H1 (cell line): Measurements from ENCODE around the gene PCP4. TPM values are rescaled to one million over a fixed set of nuclear protein-coding genes. Genes with fewer than 3 reads are reported as not detected.

Experiments
- CTCF ChIA-PET: fragments of 300-600 bp; sonication (Branson Sonifier 250); formaldehyde crosslinking; loops from one replicate; lab custom pipeline; 2021; ENCODE audit not compliant: partially characterized antibody; lab: Charles Lee
- POLR2A ChIA-PET: fragments of 300-600 bp; sonication (Branson Sonifier 250); formaldehyde crosslinking; loops from one replicate; lab custom pipeline; 2021; ENCODE audit warnings: inconsistent platforms; ENCODE audit not compliant: partially characterized antibody; lab: Charles Lee
- DNase-seq, 2 experiments: peaks; one replicate each; pipeline versions ENCODE4 v3.0.0 to v3.0.0-alpha.2; 2010 to 2022; ENCODE audit warnings: low spot score in 2 of 2, low read depth in 1 of 2, mixed read lengths in 1 of 2
- FAIRE-seq: peaks from 2 replicates; lab custom pipeline; 2011; peaks lifted over from hg19 to GRCh38; lab: Jason Lieb, UNC
- H2AFZ ChIP-seq: 2 replicates; pipeline ENCODE4 v1.8.1; 2012; ENCODE audit warnings: low read length, inconsistent platforms
- H2AK5ac ChIP-seq: 2 replicates; pipeline ENCODE4 v1.6.1; 2013; ENCODE audit warnings: low read depth, low read length
- H2BK120ac ChIP-seq: replicated peaks from 2 replicates; pipeline ENCODE3; 2013; ENCODE audit warnings: low read depth, low read length, inconsistent platforms
- H2BK12ac ChIP-seq: 2 replicates; pipeline ENCODE4 v1.6.1; 2013; ENCODE audit warnings: low read depth, low read length
- H2BK15ac ChIP-seq: 2 replicates; pipeline ENCODE4 v1.6.1; 2013; ENCODE audit warnings: low read length
- H2BK20ac ChIP-seq: 2 replicates; pipeline ENCODE4 v1.6.1; 2013; ENCODE audit warnings: low read length
- H2BK5ac ChIP-seq: 2 replicates; pipeline ENCODE4 v1.6.1; 2013; ENCODE audit warnings: low read depth, low read length
- H3K14ac ChIP-seq: 2 replicates; pipeline ENCODE4 v1.6.1; 2013; ENCODE audit warnings: inconsistent platforms; ENCODE audit not compliant: insufficient read length
- H3K18ac ChIP-seq: 2 replicates; pipeline ENCODE4 v1.6.1; 2013; ENCODE audit warnings: low read length; ENCODE audit errors: extremely low read depth
- H3K23ac ChIP-seq: 2 replicates; pipeline ENCODE4 v1.6.1; 2013; ENCODE audit warnings: inconsistent platforms; ENCODE audit not compliant: insufficient read length
- H3K23me2 ChIP-seq: 2 replicates; pipeline ENCODE4 v1.6.1; 2013; ENCODE audit warnings: low read depth, low read length
- H3K27ac ChIP-seq: 2 replicates; pipeline ENCODE4 v1.6.1; 2011; ENCODE audit warnings: low read depth, low read length, inconsistent platforms
- H3K27me3 ChIP-seq, 4 experiments: replicated peaks in 1 of 4; 1 replicate in 1 of 4; 2 replicates in 3 of 4; pipeline versions ENCODE4 v1.6.1 to v1.8.1; 2011 to 2013; ENCODE audit warnings: low read length in 3 of 4, mild to moderate bottlenecking in 3 of 4, inconsistent platforms in 2 of 4, mixed read lengths in 2 of 4, moderate library complexity in 1 of 4; ENCODE audit not compliant: control insufficient read depth in 3 of 4, insufficient read depth in 3 of 4; ENCODE audit errors: extremely low read depth in 1 of 4
- H3K36me3 ChIP-seq, 4 experiments: 2 replicates each; pipeline versions ENCODE4 v1.6.1 to v1.8.1; 2011 to 2013; ENCODE audit warnings: mild to moderate bottlenecking in 4 of 4, low read length in 3 of 4, moderate library complexity in 2 of 4, control low read depth in 1 of 4, inconsistent platforms in 1 of 4; ENCODE audit not compliant: insufficient read depth in 4 of 4, control insufficient read depth in 2 of 4
- H3K4ac ChIP-seq: replicated peaks from 2 replicates; pipeline ENCODE3; 2013; ENCODE audit warnings: low read length, low read depth, mixed read lengths, inconsistent platforms; ENCODE audit not compliant: insufficient read length
- H3K4me1 ChIP-seq, 4 experiments: replicated peaks in 1 of 4; 1 replicate in 1 of 4; 2 replicates in 3 of 4; pipeline versions ENCODE4 v1.6.1 to v1.8.1; 2011 to 2013; ENCODE audit warnings: low read length in 3 of 4, inconsistent platforms in 2 of 4, mixed read lengths in 1 of 4; ENCODE audit not compliant: insufficient read depth in 4 of 4, control insufficient read depth in 3 of 4
- H3K4me2 ChIP-seq, 2 experiments: 2 replicates each; pipeline versions ENCODE4 v1.6.1 to v1.8.1; 2011 to 2013; ENCODE audit warnings: low read depth in 2 of 2, low read length in 2 of 2, control low read depth in 1 of 2, inconsistent platforms in 1 of 2, mild to moderate bottlenecking in 1 of 2; ENCODE audit not compliant: insufficient read depth in 1 of 2
- H3K4me3 ChIP-seq, 4 experiments: fragments of 200-600, 300-600 bp in 1 of 4; sonication (generic), shearing (Covaris generic), sonication (Bioruptor Twin) in 1 of 4; 2 replicates each; pipeline versions ENCODE4 v1.5.1 to v1.8.1; 2011 to 2016; ENCODE audit warnings: low read length in 4 of 4, low read depth in 3 of 4, control low read depth in 2 of 4, inconsistent platforms in 2 of 4, mild to moderate bottlenecking in 2 of 4, mixed read lengths in 1 of 4, moderate library complexity in 1 of 4; ENCODE audit not compliant: insufficient read depth in 2 of 4; ENCODE audit errors: extremely low read depth in 1 of 4
- H3K56ac ChIP-seq: replicated peaks from 2 replicates; pipeline ENCODE3; 2013; ENCODE audit warnings: low read depth, mild to moderate bottlenecking, mixed read lengths, low read length, inconsistent platforms; ENCODE audit not compliant: insufficient read length
- H3K79me1 ChIP-seq: 2 replicates; pipeline ENCODE4 v1.6.1; 2013; ENCODE audit warnings: low read depth, low read length, control low read depth
- H3K79me2 ChIP-seq, 2 experiments: 2 replicates each; pipeline versions ENCODE4 v1.6.1 to v1.8.1; 2012 to 2013; ENCODE audit warnings: low read length in 2 of 2, mild to moderate bottlenecking in 2 of 2, inconsistent platforms in 1 of 2; ENCODE audit not compliant: insufficient read depth in 2 of 2, control insufficient read depth in 1 of 2
- H3K9ac ChIP-seq, 4 experiments: replicated peaks in 1 of 4; 1 replicate in 1 of 4; 2 replicates in 3 of 4; pipeline versions ENCODE4 v1.6.1 to v1.8.1; 2011 to 2013; ENCODE audit warnings: low read depth in 3 of 4, low read length in 3 of 4, control low read depth in 2 of 4, mild to moderate bottlenecking in 2 of 4, moderate library complexity in 2 of 4, inconsistent platforms in 1 of 4; ENCODE audit errors: extremely low read depth in 1 of 4
- H3K9me3 ChIP-seq, 2 experiments: 2 replicates each; pipeline versions ENCODE4 v1.6.1 to v1.8.1; 2012 to 2013; ENCODE audit warnings: mild to moderate bottlenecking in 2 of 2, moderate library complexity in 2 of 2, control low read depth in 1 of 2, inconsistent platforms in 1 of 2, low read depth in 1 of 2, low read length in 1 of 2, mixed read lengths in 1 of 2; ENCODE audit not compliant: insufficient read depth in 2 of 2
- H4K20me1 ChIP-seq, 2 experiments: replicated peaks in 1 of 2; 2 replicates each; pipeline versions ENCODE3 to v1.8.1; 2011 to 2013; ENCODE audit warnings: inconsistent platforms in 2 of 2, low read length in 2 of 2, mild to moderate bottlenecking in 1 of 2; ENCODE audit not compliant: insufficient read depth in 2 of 2, control insufficient read depth in 1 of 2
- H4K5ac ChIP-seq: 2 replicates; pipeline ENCODE4 v1.6.1; 2013; ENCODE audit warnings: low read length, low read depth, mixed read lengths, inconsistent platforms; ENCODE audit not compliant: insufficient read length
- H4K8ac ChIP-seq: 2 replicates; pipeline ENCODE4 v1.8.0; 2013; ENCODE audit warnings: mild to moderate bottlenecking, moderate library complexity, low read length, inconsistent platforms; ENCODE audit not compliant: insufficient read depth; ENCODE audit errors: extremely low read depth
- H4K91ac ChIP-seq: replicated peaks from 2 replicates; pipeline ENCODE3; 2013; ENCODE audit warnings: low read length, mixed read lengths, inconsistent platforms; ENCODE audit not compliant: insufficient read length
- BCL11A ChIP-seq, 2 experiments: IDR thresholded peaks; one replicate each; pipeline ENCODE4 v1.6.1; 2011; ENCODE audit warnings: low read depth in 2 of 2, low read length in 2 of 2, mild to moderate bottlenecking in 2 of 2
- CBX8 ChIP-seq: fragments of 300-800, 300-1000 bp; sonication (generic); IDR thresholded peaks from 2 replicates; pipeline ENCODE4 v1.7.1; 2016; ENCODE audit warnings: low read depth, low read length, borderline replicate concordance
- CHD2 ChIP-seq: IDR thresholded peaks from 2 replicates; pipeline ENCODE4 v1.6.1; 2012; ENCODE audit warnings: low read length, improper control_type of control experiment
- CTBP2 ChIP-seq: IDR thresholded peaks from 2 replicates; pipeline ENCODE4 v1.7.0; 2011; ENCODE audit warnings: borderline replicate concordance, mild to moderate bottlenecking, moderate library complexity, mixed read lengths, low read length; ENCODE audit not compliant: insufficient read depth, insufficient read length
- JUND ChIP-seq: IDR thresholded peaks from 2 replicates; pipeline ENCODE4 v1.6.1; 2011; ENCODE audit warnings: mild to moderate bottlenecking, improper control_type of control experiment, low read length
- NANOG ChIP-seq: IDR thresholded peaks from 2 replicates; pipeline ENCODE4 v1.6.1; 2011; ENCODE audit warnings: low read length, low read depth, mild to moderate bottlenecking, inconsistent platforms; ENCODE audit not compliant: insufficient read depth, poor library complexity, severe bottlenecking
- RBBP5 ChIP-seq: IDR thresholded peaks from 2 replicates; pipeline ENCODE4 v1.7.1; 2012; ENCODE audit warnings: low read depth, mild to moderate bottlenecking, inconsistent platforms, low read length, moderate library complexity, borderline replicate concordance
- TEAD4 ChIP-seq: IDR thresholded peaks from 2 replicates; pipeline ENCODE4 v1.6.1; 2012; ENCODE audit warnings: low read depth, low read length, inconsistent platforms, mixed read lengths
- WGBS, 2 experiments: shearing (Covaris generic) in 1 of 2; methylation state at CpG; one replicate each; pipeline versions ENCODE4 v1.1.6 to v1.1.7; 2013 to 2015; ENCODE audit warnings: low lambda C conversion rate in 2 of 2, mixed read lengths in 2 of 2, inconsistent platforms in 1 of 2, low coverage in 1 of 2, missing lambda C conversion rate in 1 of 2; ENCODE audit not compliant: insufficient replicate concordance in 2 of 2, insufficient coverage in 1 of 2, insufficient read length in 1 of 2; ENCODE audit errors: extremely low coverage in 1 of 2, missing lambda C conversion rate in 1 of 2; 5-methylcytosine and 5-hydroxymethylcytosine counted together
- polyA plus RNA-seq, 7 experiments: library from polyadenylated mRNA; depleted of rRNA in 3 of 7; stranded (reverse) in 5 of 7; unstranded in 2 of 7; fragments of >200 nt in 5 of 7; fragments of 200-250 nt in 2 of 7; gene quantifications; 1 replicate in 5 of 7; 2 replicates in 1 of 7; 4 replicates in 1 of 7; pipeline versions ENCODE4 v1.2.1 to v1.2.3, GENCODE V29; 2011 to 2013; ENCODE audit warnings: missing spikeins in 2 of 7, mixed read lengths in 2 of 7
- total RNA-seq: library from RNA; stranded (reverse); fragmentation: NEBNext Ultra II Directional; extraction: Animal tissue kit (Norgen Biotek cat#: 25700); gene quantifications from 2 replicates; pipeline ENCODE4 v1.2.1, GENCODE V29; 2021
- TF ChIP-seq, protein P1 (sequence below): IDR thresholded peaks from 2 replicates; pipeline ENCODE4 v1.6.1; 2012; ENCODE audit warnings: inconsistent platforms

The PCP4 gene
- total and polyA plus RNA-seq, 2 of the 8 experiments (the other 6 are each of a cell fraction or from before 2014, with no cell fraction given): 1.8 to 2.4 TPM

DNA sequence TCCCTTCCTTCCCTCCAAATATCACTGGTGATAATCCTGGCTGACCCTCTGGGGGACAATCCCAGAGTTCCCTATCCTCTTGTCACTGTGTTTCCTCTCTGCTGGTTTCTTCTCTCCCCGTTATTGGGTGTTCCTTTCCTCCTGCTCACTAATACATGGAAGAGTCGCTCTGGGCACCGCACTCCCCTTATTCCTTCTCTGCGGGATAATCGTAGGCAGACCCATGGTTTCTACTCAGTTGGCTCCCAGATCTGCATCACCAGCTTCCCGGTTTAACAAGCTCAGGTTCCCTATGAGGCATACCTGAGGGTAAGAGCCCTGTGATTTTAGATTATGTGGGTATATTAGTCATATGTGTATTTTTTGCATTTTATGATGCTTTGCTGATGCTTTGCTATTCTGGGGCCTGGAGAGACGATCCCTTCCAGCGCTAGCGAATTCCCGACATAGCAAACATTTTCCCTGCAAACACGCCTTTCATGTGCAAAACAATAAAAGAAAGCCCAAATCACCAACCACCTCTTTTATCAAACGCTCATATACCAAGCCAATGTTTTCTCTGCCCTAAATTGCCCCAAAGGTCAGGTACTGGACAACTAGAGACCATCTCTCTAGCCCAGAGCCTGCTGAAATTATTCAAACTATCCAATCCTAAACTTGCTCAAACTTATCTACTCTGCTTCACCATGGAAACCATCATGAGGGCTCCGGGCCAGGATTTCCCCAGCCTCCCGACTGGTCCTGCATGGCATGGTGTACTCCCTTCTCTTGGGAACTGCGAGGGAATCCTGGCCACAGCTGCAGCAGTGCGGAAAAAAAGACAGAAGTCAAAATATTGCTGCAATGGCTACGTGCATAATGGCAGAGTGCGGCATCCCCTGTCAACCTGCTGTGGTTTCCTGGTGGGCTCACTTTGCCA is 84.2 kb downstream of the PCP4 start:
- H2AK5ac ChIP-seq: no peak overlapping the region

More for the DNA sequence above, 84.2 kb downstream of the PCP4 start:
- TF ChIP-seq CTBP2: no peak
- 0 out of 2 replicates have a peak, but pooled peaks have one; percentile 24 for TF ChIP-seq RBBP5
- TF ChIP-seq CBX8: no peak
- no peak for TF ChIP-seq CHD2
- no peak for TF ChIP-seq NANOG
- no peak for TF ChIP-seq JUND
- TF ChIP-seq, protein P1, sequence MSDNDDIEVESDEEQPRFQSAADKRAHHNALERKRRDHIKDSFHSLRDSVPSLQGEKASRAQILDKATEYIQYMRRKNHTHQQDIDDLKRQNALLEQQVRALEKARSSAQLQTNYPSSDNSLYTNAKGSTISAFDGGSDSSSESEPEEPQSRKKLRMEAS: peak; percentile 41; the same call in 1 of the 2 replicates
- TF ChIP-seq BCL11A (IDR thresholded peaks at IDR 0.05; ENCODE audit: low read depth in 2 of 2, low read length in 2 of 2): no peak
- peak; percentile 88 for TF ChIP-seq TEAD4
- TF ChIP-seq, all 59 proteins: peak for 3
- no peak overlapping the region for H3K14ac ChIP-seq
- H3K4me1 ChIP-seq: peaks cover 3 to 10% (median 4%) of the 10 kb centered on the region in 4 experiments; a peak in 6 of 7 replicates
- no peaks in the 10 kb centered on the region for H3K23me2 ChIP-seq
- H2BK120ac ChIP-seq: peak overlapping the region; percentile 93
- H3K36me3 ChIP-seq: no peaks in the 10 kb centered on the region
- H3K9ac ChIP-seq: no peak overlapping the region
- FAIRE-seq: peak; percentile 81
- peak overlapping the region; percentile 88 for H4K91ac ChIP-seq
- WGBS, 2 experiments: 51% methylated on average over 18 of the region's 18 CpGs; no CpG with 5 or more reads in 1 of the 2 experiments
- peak overlapping the region in 1 of 4 experiments; percentile 20; a peak in 1 of 8 replicates for H3K4me3 ChIP-seq
- H2BK15ac ChIP-seq: no peak overlapping the region
- no peak overlapping the region for H3K4ac ChIP-seq
- ChIA-PET CTCF (interaction anchor here (0.7 to 1.1 kb wide), 3 partner anchors 27 to 70 kb away, joined by 3 to 5 read pairs (median 3); no protein-coding TSS in a partner anchor), POLR2A (no interaction called here)
- no peak overlapping the region for H3K23ac ChIP-seq
- no peak overlapping the region for H4K5ac ChIP-seq
- no peak overlapping the region for H3K27ac ChIP-seq
- 0 out of 2 replicates have a peak overlapping the region, but pooled peaks have one; percentile 18 for H4K8ac ChIP-seq
- peaks cover 0 to 3% (median 0%) of the 10 kb centered on the region in 4 experiments; a peak in 2 of 7 replicates for H3K27me3 ChIP-seq
- H3K4me2 ChIP-seq: peak overlapping the region; percentile 40 to 64; a peak in 3 of 4 replicates
- no peaks in the 10 kb centered on the region for H3K79me1 ChIP-seq
- peak overlapping the region; percentile 83 for H2BK20ac ChIP-seq
- H3K9me3 ChIP-seq: no peaks in the 10 kb centered on the region
- peak overlapping the region; percentile 84 for H2BK12ac ChIP-seq
- peak overlapping the region; percentile 42; the same call in 1 of the 2 replicates for H2AFZ ChIP-seq
- H3K18ac ChIP-seq: peak overlapping the region; percentile 39
- no peak overlapping the region for H3K56ac ChIP-seq
- H2BK5ac ChIP-seq: peak overlapping the region; percentile 84; the same call in 1 of the 2 replicates
- no peaks in the 10 kb centered on the region for H4K20me1 ChIP-seq
- H3K79me2 ChIP-seq: no peaks in the 10 kb centered on the region
- peak in 1 of 2 experiments; percentile 49 for DNase-seq
